ENCODE measurements around the gene PDE2A.
A peak's percentile ranks its signal among the peaks of the same experiment; 100 is the strongest.

The PDE2A gene

GRCh38 chr11:72641522-72642042, 32.6 kb downstream of the PDE2A start:
- DNase-seq, result no peak
- Histone ChIP-seq H3K4me3 (ENCODE audit: low read length) (no peak overlapping the region), H2BK15ac (replicated peaks; ENCODE audit: low read depth) (no peak overlapping the region), H3K27ac (ENCODE audit: low read depth, low read length) (no peak overlapping the region), H3K36me3 (ENCODE audit: control insufficient read depth, insufficient read depth, low read length) (no peaks in the 10 kb centered on the region), H3K9ac (ENCODE audit: low read length) (no peak overlapping the region), H3K27me3 (ENCODE audit: insufficient read depth, low read length, poor library complexity) (peaks cover 15% of the 10 kb centered on the region), H4K5ac (ENCODE audit: low read length) (no peak overlapping the region), H2AK5ac (ENCODE audit: low read length) (no peak overlapping the region), H3K4me1 (ENCODE audit: control insufficient read depth, low read depth, low read length) (peaks cover 5% of the 10 kb centered on the region), H4K8ac (ENCODE audit: low read depth, low read length) (no peak overlapping the region), H3K4me2 (ENCODE audit: low read length) (no peak overlapping the region), H3K79me2 (ENCODE audit: control insufficient read depth, insufficient read depth, low read length) (no peaks in the 10 kb centered on the region), H3K18ac (ENCODE audit: low read length) (no peak overlapping the region), H3K56ac (ENCODE audit: low read length) (no peak overlapping the region), H3K23ac (ENCODE audit: low read length) (no peak overlapping the region), H2BK120ac (ENCODE audit: low read depth, low read length) (no peak overlapping the region), H3K4ac (ENCODE audit: low read depth, low read length) (no peak overlapping the region), H2BK5ac (ENCODE audit: low read length) (no peak overlapping the region), H3K79me1 (ENCODE audit: low read length) (no peaks in the 10 kb centered on the region)
- no CpG with 5 or more reads among the region's 12 CpGs for WGBS (ENCODE audit: extremely low coverage, insufficient coverage, low lambda C conversion rate)

GRCh38 chr11:72639502-72640375, 34.5 kb downstream of the PDE2A start:
- H4K5ac ChIP-seq (ENCODE audit: low read length), result no peak overlapping the region
- H3K27ac ChIP-seq (ENCODE audit: low read depth, low read length), result no peak overlapping the region
- H3K56ac ChIP-seq (ENCODE audit: low read length), result no peak overlapping the region
- peaks cover 7% of the 10 kb centered on the region for H3K4me1 ChIP-seq (ENCODE audit: control insufficient read depth, low read depth, low read length)
- H3K27me3 ChIP-seq (ENCODE audit: insufficient read depth, low read length, poor library complexity), result peaks cover 15% of the 10 kb centered on the region
- no peak overlapping the region for H4K8ac ChIP-seq (ENCODE audit: low read depth, low read length)
- no peak for DNase-seq
- no peak overlapping the region for H3K4me3 ChIP-seq (ENCODE audit: low read length)
- H3K79me2 ChIP-seq (ENCODE audit: control insufficient read depth, insufficient read depth, low read length), result no peaks in the 10 kb centered on the region
- no peaks in the 10 kb centered on the region for H3K36me3 ChIP-seq (ENCODE audit: control insufficient read depth, insufficient read depth, low read length)
- H3K23ac ChIP-seq (ENCODE audit: low read length), result no peak overlapping the region
- no peak overlapping the region for H3K4me2 ChIP-seq (ENCODE audit: low read length)
- 100% methylated on average over 2 of the region's 23 CpGs for WGBS (ENCODE audit: extremely low coverage, insufficient coverage, low lambda C conversion rate)
- no peak overlapping the region for H3K18ac ChIP-seq (ENCODE audit: low read length)
- no peak overlapping the region for H2BK15ac ChIP-seq (replicated peaks; ENCODE audit: low read depth)
- H3K79me1 ChIP-seq (ENCODE audit: low read length), result no peaks in the 10 kb centered on the region
- H2BK5ac ChIP-seq (ENCODE audit: low read length), result no peak overlapping the region
- no peak overlapping the region for H2AK5ac ChIP-seq (ENCODE audit: low read length)
- no peak overlapping the region for H2BK120ac ChIP-seq (ENCODE audit: low read depth, low read length)
- H3K4ac ChIP-seq (ENCODE audit: low read depth, low read length), result no peak overlapping the region
- no peak overlapping the region for H3K9ac ChIP-seq (ENCODE audit: low read length)

GRCh38 chr11:72637926-72638325, 36.3 kb downstream of the PDE2A start:
- Histone ChIP-seq H2BK5ac (ENCODE audit: low read length) (no peak overlapping the region), H2AK5ac (ENCODE audit: low read length) (no peak overlapping the region), H3K9ac (ENCODE audit: low read length) (no peak overlapping the region), H3K79me2 (ENCODE audit: control insufficient read depth, insufficient read depth, low read length) (no peaks in the 10 kb centered on the region), H3K4me3 (ENCODE audit: low read length) (no peak overlapping the region), H3K56ac (ENCODE audit: low read length) (no peak overlapping the region), H3K36me3 (ENCODE audit: control insufficient read depth, insufficient read depth, low read length) (no peaks in the 10 kb centered on the region), H3K27me3 (ENCODE audit: insufficient read depth, low read length, poor library complexity) (peaks cover 15% of the 10 kb centered on the region), H4K5ac (ENCODE audit: low read length) (no peak overlapping the region), H2BK15ac (replicated peaks; ENCODE audit: low read depth) (no peak overlapping the region), H3K18ac (ENCODE audit: low read length) (no peak overlapping the region), H3K4me1 (ENCODE audit: control insufficient read depth, low read depth, low read length) (peaks cover 7% of the 10 kb centered on the region), H3K4ac (ENCODE audit: low read depth, low read length) (no peak overlapping the region), H3K27ac (ENCODE audit: low read depth, low read length) (no peak overlapping the region), H2BK120ac (ENCODE audit: low read depth, low read length) (no peak overlapping the region), H3K79me1 (ENCODE audit: low read length) (no peaks in the 10 kb centered on the region), H4K8ac (ENCODE audit: low read depth, low read length) (no peak overlapping the region), H3K23ac (ENCODE audit: low read length) (no peak overlapping the region), H3K4me2 (ENCODE audit: low read length) (no peak overlapping the region)
- no peak for DNase-seq
- WGBS (ENCODE audit: extremely low coverage, insufficient coverage, low lambda C conversion rate), result no CpG with 5 or more reads among the region's 8 CpGs

- H2BK15ac ChIP-seq (replicated peaks; ENCODE audit: low read depth), result no peak overlapping the region
- H3K36me3 ChIP-seq (ENCODE audit: control insufficient read depth, insufficient read depth, low read length), result no peaks in the 10 kb centered on the region
- DNase-seq, result no peak
- peaks cover 15% of the 10 kb centered on the region for H3K27me3 ChIP-seq (ENCODE audit: insufficient read depth, low read length, poor library complexity)
- H3K79me2 ChIP-seq (ENCODE audit: control insufficient read depth, insufficient read depth, low read length), result no peaks in the 10 kb centered on the region
- no peaks in the 10 kb centered on the region for H3K79me1 ChIP-seq (ENCODE audit: low read length)
- H3K4me1 ChIP-seq (ENCODE audit: control insufficient read depth, low read depth, low read length), result peaks cover 13% of the 10 kb centered on the region
- H4K8ac ChIP-seq (ENCODE audit: low read depth, low read length), result no peak overlapping the region
- no peak overlapping the region for H3K56ac ChIP-seq (ENCODE audit: low read length)
- H4K5ac ChIP-seq (ENCODE audit: low read length), result no peak overlapping the region
- H3K4ac ChIP-seq (ENCODE audit: low read depth, low read length), result no peak overlapping the region
- no peak overlapping the region for H2BK120ac ChIP-seq (ENCODE audit: low read depth, low read length)
- H3K18ac ChIP-seq (ENCODE audit: low read length), result no peak overlapping the region
- no CpG with 5 or more reads among the region's 2 CpGs for WGBS (ENCODE audit: extremely low coverage, insufficient coverage, low lambda C conversion rate)
- H3K4me3 ChIP-seq (ENCODE audit: low read length), result no peak overlapping the region
- H2BK5ac ChIP-seq (ENCODE audit: low read length), result no peak overlapping the region
- H3K27ac ChIP-seq (ENCODE audit: low read depth, low read length), result no peak overlapping the region
- H2AK5ac ChIP-seq (ENCODE audit: low read length), result no peak overlapping the region
- no peak overlapping the region for H3K4me2 ChIP-seq (ENCODE audit: low read length)
- no peak overlapping the region for H3K23ac ChIP-seq (ENCODE audit: low read length)
- no peak overlapping the region for H3K9ac ChIP-seq (ENCODE audit: low read length)
These were observed 37.0 kb downstream of the PDE2A start for GRCh38 chr11:72637198-72637597.

GRCh38 chr11:72636376-72636775, 37.8 kb downstream of the PDE2A start:
- H2AK5ac ChIP-seq (ENCODE audit: low read length), result no peak overlapping the region
- no peaks in the 10 kb centered on the region for H3K36me3 ChIP-seq (ENCODE audit: control insufficient read depth, insufficient read depth, low read length)
- no peak overlapping the region for H3K18ac ChIP-seq (ENCODE audit: low read length)
- H3K79me1 ChIP-seq (ENCODE audit: low read length), result no peaks in the 10 kb centered on the region
- H2BK5ac ChIP-seq (ENCODE audit: low read length), result no peak overlapping the region
- H3K27ac ChIP-seq (ENCODE audit: low read depth, low read length), result no peak overlapping the region
- H2BK15ac ChIP-seq (replicated peaks; ENCODE audit: low read depth), result no peak overlapping the region
- H3K23ac ChIP-seq (ENCODE audit: low read length), result no peak overlapping the region
- no CpG with 5 or more reads among the region's 3 CpGs for WGBS (ENCODE audit: extremely low coverage, insufficient coverage, low lambda C conversion rate)
- no peak overlapping the region for H4K8ac ChIP-seq (ENCODE audit: low read depth, low read length)
- H4K5ac ChIP-seq (ENCODE audit: low read length), result no peak overlapping the region
- no peak overlapping the region for H2BK120ac ChIP-seq (ENCODE audit: low read depth, low read length)
- H3K4me1 ChIP-seq (ENCODE audit: control insufficient read depth, low read depth, low read length), result peaks cover 18% of the 10 kb centered on the region
- H3K9ac ChIP-seq (ENCODE audit: low read length), result no peak overlapping the region
- peaks cover 8% of the 10 kb centered on the region for H3K27me3 ChIP-seq (ENCODE audit: insufficient read depth, low read length, poor library complexity)
- no peak overlapping the region for H3K4me2 ChIP-seq (ENCODE audit: low read length)
- DNase-seq, result no peak
- no peak overlapping the region for H3K4ac ChIP-seq (ENCODE audit: low read depth, low read length)
- no peak overlapping the region for H3K4me3 ChIP-seq (ENCODE audit: low read length)
- no peaks in the 10 kb centered on the region for H3K79me2 ChIP-seq (ENCODE audit: control insufficient read depth, insufficient read depth, low read length)
- peak overlapping the region; percentile 42 for H3K56ac ChIP-seq (ENCODE audit: low read length)

Measured in mesendoderm (in vitro differentiated cells).